SK-N-MC (cell line): ENCODE data around the gene UNC50.

ENCODE experiments used
- EZH2 ChIP-seq: fragments of 200-600 bp; sonication (generic); IDR thresholded peaks from one replicate; pipeline ENCODE4 v1.6.1; 2017; ENCODE audit warnings: antibody characterized with exemption
- POLR2AphosphoS5 ChIP-seq: IDR thresholded peaks from 2 replicates; pipeline ENCODE4 v1.6.1; 2012; ENCODE audit warnings: mild to moderate bottlenecking, low read depth, low read length, borderline replicate concordance

- no peak for TF ChIP-seq EZH2
- TF ChIP-seq POLR2AphosphoS5, result no peak
Measured at GRCh38 chr2:98564541-98565132, 43.8 kb upstream of the UNC50 start.
